Measurements from ENCODE around the gene HELLS. TPM values are rescaled to one million over a fixed set of nuclear protein-coding genes. Genes with fewer than 3 reads are reported as not detected.

HELLS gene
- total and polyA plus RNA-seq, 2 donors (not counting 3 experiments of a cell fraction or from before 2014, with no cell fraction given): 24.7 to 85.5 TPM

- TF ChIP-seq GATA2 (IDR thresholded peaks at IDR 0.05; ENCODE audit: insufficient read depth, insufficient read length, low read depth, low read length): no peak
- TF ChIP-seq FOS (IDR thresholded peaks at IDR 0.05; ENCODE audit: borderline replicate concordance, insufficient read depth, low read length): no peak
- no peak for TF ChIP-seq MAX (IDR thresholded peaks at IDR 0.05; ENCODE audit: insufficient read depth, insufficient read length)
- TF ChIP-seq CTCF (IDR thresholded peaks at IDR 0.05; ENCODE audit: extremely low read depth in 1 of 2, insufficient read depth in 1 of 2, low read depth in 1 of 2, low read length in 2 of 2): no peak
- no peak for TF ChIP-seq JUN (IDR thresholded peaks at IDR 0.05; ENCODE audit: borderline replicate concordance, insufficient read depth, insufficient read length, low read depth)
- no peak for TF ChIP-seq POLR2AphosphoS5 (IDR thresholded peaks at IDR 0.05; ENCODE audit: insufficient read depth, low read depth, low read length)
- TF ChIP-seq EZH2 (IDR thresholded peaks at IDR 0.05; ENCODE audit: borderline replicate concordance, low read depth, low read length, severe bottlenecking): no peak
- no peak for TF ChIP-seq POLR2A (IDR thresholded peaks at IDR 0.05; ENCODE audit: low read depth, low read length)
- no peak for TF ChIP-seq MYC (IDR thresholded peaks at IDR 0.05; ENCODE audit: low read depth, low read length)
- no peaks in the 10 kb centered on the region for H4K20me1 ChIP-seq (replicated peaks; ENCODE audit: control insufficient read depth, extremely low read depth, insufficient read depth, low read length)
- dilution Hi-C loops (cut with MboI; ENCODE audit: extremely low pct_ligation_motif_present, low sequenced_read_pairs): no loop called here
- no peak overlapping the region for H3K9ac ChIP-seq (replicated peaks; ENCODE audit: extremely low read depth, insufficient read depth, low read length)
- ChIA-PET CTCF (no interaction called here), POLR2A (no interaction called here)
- H3K9me3 ChIP-seq (replicated peaks; ENCODE audit: control insufficient read depth, insufficient read depth, low read length): no peaks in the 10 kb centered on the region
- H3K27ac ChIP-seq (ENCODE audit: insufficient read depth, low read depth, low read length): no peak overlapping the region
- no peak for FAIRE-seq
- H3K79me2 ChIP-seq (ENCODE audit: control insufficient read depth, insufficient read depth, low read length): no peaks in the 10 kb centered on the region
- H3K4me1 ChIP-seq (ENCODE audit: control insufficient read depth, extremely low read depth, insufficient read depth, low read length): peaks cover 2% of the 10 kb centered on the region
- H2AFZ ChIP-seq (ENCODE audit: low read depth, low read length): no peak overlapping the region
- intact Hi-C loops (cut with micrococcal nuclease): no loop called here
- BruUV-seq (replicated peaks): no TSS peak
- no peak overlapping the region for H3K4me2 ChIP-seq (ENCODE audit: insufficient read depth, low read length)
- no peaks in the 10 kb centered on the region for H3K27me3 ChIP-seq (ENCODE audit: control insufficient read depth in 2 of 2, insufficient read depth in 2 of 2, low read length in 2 of 2)
- H3K36me3 ChIP-seq (ENCODE audit: control insufficient read depth in 2 of 2, extremely low read depth in 1 of 2, insufficient read depth in 2 of 2, low read length in 2 of 2): no peaks in the 10 kb centered on the region
- DNase-seq (ENCODE audit: low read depth, low spot score): no peak
- no peaks in the 10 kb centered on the region for H3K9me1 ChIP-seq (replicated peaks; ENCODE audit: control insufficient read depth, extremely low read depth, insufficient read depth, low read length)
- H3K4me3 ChIP-seq (replicated peaks in 1 of 3; ENCODE audit: insufficient read depth in 1 of 3, low read depth in 1 of 3, low read length in 3 of 3): no peak overlapping the region
Measured at GRCh38 chr10:94608559-94608958, 63.0 kb downstream of the HELLS start.

Data from endothelial cell of umbilical vein (primary cell).